Astrocyte (in vitro differentiated cells and primary cell): ENCODE results near the gene TIMM22.

ENCODE experiments used
- EZH2 ChIP-seq: IDR thresholded peaks from 2 replicates; pipeline ENCODE4 v1.6.1; 2012; ENCODE audit warnings: mild to moderate bottlenecking, low read length, inconsistent platforms; ENCODE audit not compliant: insufficient read depth
- TF ChIP-seq, protein P1 (sequence below): IDR thresholded peaks from 2 replicates; pipeline ENCODE4 v1.5.1; 2011; ENCODE audit warnings: low read depth, mild to moderate bottlenecking, inconsistent platforms, low read length, moderate library complexity; ENCODE audit not compliant: insufficient read depth

DNA sequence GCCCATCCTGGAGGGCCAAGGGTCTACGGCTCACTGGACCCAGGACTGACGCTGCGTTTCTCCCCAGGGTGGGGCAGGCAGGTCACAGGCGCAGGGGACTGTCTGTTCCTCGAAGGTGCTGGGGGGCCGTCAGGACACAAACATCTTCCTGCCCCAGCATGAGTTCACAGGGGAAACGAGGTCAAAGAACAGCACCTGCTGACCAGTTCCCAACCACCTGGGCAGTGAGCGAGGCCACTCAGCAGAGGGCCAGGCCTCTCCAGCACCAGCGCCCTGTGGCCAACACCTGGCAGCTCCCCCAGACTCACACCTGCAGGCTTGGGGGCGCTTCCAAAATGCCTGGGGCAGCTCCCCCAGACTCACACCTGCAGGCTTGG lies 29.7 kb downstream of the TIMM22 start:
- TF ChIP-seq, protein P1, sequence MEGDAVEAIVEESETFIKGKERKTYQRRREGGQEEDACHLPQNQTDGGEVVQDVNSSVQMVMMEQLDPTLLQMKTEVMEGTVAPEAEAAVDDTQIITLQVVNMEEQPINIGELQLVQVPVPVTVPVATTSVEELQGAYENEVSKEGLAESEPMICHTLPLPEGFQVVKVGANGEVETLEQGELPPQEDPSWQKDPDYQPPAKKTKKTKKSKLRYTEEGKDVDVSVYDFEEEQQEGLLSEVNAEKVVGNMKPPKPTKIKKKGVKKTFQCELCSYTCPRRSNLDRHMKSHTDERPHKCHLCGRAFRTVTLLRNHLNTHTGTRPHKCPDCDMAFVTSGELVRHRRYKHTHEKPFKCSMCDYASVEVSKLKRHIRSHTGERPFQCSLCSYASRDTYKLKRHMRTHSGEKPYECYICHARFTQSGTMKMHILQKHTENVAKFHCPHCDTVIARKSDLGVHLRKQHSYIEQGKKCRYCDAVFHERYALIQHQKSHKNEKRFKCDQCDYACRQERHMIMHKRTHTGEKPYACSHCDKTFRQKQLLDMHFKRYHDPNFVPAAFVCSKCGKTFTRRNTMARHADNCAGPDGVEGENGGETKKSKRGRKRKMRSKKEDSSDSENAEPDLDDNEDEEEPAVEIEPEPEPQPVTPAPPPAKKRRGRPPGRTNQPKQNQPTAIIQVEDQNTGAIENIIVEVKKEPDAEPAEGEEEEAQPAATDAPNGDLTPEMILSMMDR, result no peak
- TF ChIP-seq EZH2, result no peak
